WI38 (cell line): ENCODE measurements around the gene EMC9.

Experiments
- H3K4me3 ChIP-seq: 2 replicates; pipeline ENCODE4 v1.5.1; 2011; ENCODE audit warnings: low read depth, mild to moderate bottlenecking, control low read depth, low read length
- TF ChIP-seq, protein P1 (sequence below): IDR thresholded peaks from 2 replicates; pipeline ENCODE4 v1.5.1; 2012; ENCODE audit warnings: low read depth, mild to moderate bottlenecking, control low read depth, low read length

The EMC9 gene

DNA sequence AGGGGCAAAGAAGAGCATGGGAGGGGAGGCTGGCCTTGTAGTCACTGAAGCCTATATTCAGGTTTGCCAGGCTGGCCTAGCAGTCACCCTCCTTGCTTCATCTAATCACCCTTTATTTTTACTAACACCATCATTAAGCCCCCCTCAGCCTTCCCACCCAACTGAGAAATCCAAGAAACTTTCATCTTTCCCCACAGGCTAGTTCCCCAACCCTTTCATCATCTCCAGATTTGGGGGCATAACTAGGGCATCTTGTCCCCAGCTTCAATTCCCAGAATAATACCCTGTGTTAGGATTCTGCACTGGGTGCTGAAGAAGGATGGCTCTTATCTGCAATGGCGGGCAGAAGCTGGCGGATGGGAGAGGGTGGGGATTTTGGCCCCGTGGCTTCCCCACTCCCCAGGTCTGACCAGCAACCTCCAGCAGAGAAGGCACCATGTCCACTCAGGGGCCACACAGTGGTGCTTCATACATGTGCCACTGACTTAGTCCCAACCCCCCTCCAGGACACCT lies 40.4 kb downstream of the EMC9 start:
- TF ChIP-seq, protein P1, sequence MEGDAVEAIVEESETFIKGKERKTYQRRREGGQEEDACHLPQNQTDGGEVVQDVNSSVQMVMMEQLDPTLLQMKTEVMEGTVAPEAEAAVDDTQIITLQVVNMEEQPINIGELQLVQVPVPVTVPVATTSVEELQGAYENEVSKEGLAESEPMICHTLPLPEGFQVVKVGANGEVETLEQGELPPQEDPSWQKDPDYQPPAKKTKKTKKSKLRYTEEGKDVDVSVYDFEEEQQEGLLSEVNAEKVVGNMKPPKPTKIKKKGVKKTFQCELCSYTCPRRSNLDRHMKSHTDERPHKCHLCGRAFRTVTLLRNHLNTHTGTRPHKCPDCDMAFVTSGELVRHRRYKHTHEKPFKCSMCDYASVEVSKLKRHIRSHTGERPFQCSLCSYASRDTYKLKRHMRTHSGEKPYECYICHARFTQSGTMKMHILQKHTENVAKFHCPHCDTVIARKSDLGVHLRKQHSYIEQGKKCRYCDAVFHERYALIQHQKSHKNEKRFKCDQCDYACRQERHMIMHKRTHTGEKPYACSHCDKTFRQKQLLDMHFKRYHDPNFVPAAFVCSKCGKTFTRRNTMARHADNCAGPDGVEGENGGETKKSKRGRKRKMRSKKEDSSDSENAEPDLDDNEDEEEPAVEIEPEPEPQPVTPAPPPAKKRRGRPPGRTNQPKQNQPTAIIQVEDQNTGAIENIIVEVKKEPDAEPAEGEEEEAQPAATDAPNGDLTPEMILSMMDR, result no peak

DNA sequence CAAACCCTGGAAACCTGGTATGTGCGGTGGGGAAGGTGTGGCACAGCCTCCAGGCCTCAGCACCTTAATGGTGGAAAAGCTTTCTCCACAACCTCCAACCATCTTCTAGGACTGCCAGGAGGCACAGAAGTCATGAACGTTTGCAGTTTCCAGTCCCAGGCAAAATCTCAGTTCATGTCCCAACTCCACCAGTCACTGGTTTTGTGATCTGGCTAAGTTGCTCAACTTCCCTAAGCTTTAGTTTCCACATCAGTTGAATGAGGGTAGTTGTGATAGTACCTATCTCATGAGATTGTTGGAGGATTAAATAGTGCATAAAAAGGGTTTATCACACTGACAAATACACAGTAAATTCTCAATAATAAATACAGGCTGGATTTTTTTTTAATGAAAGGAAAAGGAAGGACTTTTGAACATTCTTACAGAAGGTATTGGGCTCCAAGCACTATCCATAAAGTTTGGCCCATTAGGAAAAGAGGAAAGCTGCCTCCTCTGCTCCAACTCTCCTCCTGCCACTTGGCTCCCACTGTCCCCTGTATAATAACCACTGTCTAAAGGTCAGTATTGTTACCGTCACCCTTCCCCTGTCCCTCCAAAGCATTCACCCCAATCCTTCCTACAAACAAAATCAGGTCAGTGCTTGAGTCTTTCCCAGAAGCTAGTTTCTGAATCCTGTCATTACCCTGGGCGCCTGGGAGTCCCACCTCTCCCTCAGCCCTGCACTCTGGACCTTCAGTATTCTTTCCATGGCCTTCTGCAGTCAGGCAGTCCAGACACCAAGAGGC lies 41.0 kb downstream of the EMC9 start:
- TF ChIP-seq, protein P1, result no peak
- no peak overlapping the region for H3K4me3 ChIP-seq

More for the DNA sequence above, 40.4 kb downstream of the EMC9 start:
- no peak overlapping the region for H3K4me3 ChIP-seq

DNA sequence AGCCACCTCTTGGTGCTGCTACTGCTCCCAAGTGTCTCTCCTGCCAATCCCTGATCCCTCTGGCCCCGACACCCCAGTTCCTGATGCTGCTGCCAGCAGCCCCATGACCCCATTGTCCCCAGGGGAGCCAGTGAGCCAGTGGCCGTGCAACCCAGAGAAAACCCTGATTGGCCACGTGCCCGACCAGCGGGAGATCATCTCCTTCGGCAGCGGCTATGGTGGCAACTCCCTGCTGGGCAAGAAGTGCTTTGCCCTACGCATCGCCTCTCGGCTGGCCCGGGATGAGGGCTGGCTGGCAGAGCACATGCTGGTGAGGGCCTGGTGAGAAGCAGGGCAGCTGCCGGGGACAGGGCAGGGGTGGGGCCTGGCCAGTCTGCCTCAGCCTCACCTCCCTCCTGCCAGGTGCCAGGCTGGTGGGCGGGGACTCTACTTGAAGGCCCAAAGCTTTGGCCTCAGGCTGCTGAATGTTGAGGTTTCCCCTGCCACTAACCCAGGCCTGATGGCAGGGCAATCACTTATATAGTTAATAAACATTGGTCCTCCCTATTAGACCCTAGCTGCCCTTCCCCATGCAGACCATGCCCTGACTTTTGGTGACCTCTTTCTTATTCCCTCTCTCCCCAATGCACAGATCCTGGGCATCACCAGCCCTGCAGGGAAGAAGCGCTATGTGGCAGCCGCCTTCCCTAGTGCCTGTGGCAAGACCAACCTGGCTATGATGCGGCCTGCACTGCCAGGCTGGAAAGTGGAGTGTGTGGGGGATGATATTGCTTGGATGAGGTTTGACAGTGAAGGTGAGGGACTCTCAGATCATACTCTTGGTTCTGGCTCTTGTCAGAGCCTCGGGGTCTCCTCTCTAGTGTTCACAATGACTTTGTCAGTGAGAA lies 42.2 kb downstream of the EMC9 start:
- no peak overlapping the region for H3K4me3 ChIP-seq
- TF ChIP-seq, protein P1, result no peak

DNA sequence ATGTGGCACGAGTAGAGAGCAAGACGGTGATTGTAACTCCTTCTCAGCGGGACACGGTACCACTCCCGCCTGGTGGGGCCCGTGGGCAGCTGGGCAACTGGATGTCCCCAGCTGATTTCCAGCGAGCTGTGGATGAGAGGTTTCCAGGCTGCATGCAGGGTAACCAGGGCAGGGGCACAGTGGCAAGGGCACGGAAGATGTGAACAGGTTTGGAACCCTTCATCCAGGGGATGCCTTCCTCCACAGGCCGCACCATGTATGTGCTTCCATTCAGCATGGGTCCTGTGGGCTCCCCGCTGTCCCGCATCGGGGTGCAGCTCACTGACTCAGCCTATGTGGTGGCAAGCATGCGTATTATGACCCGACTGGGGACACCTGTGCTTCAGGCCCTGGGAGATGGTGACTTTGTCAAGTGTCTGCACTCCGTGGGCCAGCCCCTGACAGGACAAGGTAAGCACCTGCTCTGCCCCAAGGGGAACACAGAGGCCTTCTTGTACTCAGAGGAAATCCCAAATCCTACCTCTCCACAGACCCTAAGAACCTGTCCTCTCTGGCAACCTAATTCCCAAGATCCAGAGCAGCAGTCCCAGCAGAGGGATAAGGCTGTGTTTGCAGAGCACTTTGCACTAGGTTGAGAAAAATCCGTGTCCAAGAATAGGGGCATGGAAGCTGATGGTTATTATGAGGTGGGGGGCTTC lies 43.0 kb downstream of the EMC9 start:
- no peak overlapping the region for H3K4me3 ChIP-seq
- TF ChIP-seq, protein P1, result no peak

DNA sequence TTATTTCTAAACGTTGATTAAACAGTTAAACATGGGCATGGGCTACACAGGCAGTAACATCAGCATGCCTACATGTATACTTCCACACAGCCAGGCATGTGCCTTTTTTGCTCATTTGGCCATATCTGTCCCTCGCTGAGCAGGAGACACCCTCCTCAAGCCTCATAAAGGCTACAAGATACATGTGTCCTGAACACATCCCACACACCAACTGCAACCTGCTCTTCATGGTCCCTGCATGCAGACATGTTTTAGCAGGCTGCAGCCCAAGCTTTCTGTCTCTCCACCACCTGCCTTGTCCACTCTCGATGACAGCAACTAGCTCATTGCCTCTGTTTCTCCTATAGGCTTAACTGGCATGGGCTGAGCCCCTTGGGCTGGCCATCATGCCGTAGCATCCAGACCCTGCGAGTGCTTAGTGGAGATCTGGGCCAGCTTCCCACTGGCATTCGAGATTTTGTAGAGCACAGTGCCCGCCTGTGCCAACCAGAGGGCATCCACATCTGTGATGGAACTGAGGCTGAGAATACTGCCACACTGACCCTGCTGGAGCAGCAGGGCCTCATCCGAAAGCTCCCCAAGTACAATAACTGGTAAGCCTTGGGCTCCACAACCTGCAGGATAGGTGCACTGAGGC lies 44.7 kb downstream of the EMC9 start:
- H3K4me3 ChIP-seq, result no peak overlapping the region
- TF ChIP-seq, protein P1, result no peak

DNA sequence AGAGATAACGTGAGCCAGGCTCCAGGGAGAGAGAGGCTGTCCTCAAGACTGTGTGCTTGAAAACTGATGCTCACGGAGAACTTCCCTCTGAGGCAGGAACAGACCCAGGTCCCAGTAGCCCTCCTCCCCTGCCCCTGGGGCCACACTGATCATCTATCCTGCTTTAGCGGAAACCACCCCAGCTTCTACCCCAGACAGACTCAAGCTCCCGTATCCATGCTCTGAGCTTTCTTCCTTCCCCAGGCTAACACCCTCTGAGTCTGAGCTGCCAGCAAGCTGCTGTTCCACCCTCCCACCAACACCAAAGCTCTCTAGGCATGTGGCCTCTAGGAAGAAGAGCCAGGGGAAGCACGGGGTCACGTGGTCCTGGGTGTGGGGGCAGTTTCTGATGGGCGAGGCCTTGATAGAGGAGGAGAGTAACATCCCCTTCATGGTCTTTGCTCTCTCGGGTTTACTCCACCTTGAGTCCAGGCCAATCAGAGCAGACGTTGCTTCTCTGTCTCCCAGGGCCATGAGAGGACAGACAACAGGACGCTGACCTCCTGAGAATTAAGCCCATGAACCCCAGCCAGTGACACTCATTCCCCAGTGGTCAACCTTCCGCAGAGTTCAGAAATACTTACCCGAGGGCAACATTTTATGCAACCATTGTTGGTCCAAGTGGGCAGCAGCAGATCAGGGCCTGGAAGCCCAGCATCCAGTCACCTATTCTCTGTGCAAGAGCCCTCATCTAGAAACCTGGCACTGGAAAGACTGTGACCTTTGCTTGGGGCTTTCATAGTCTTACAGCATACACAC lies 45.9 kb downstream of the EMC9 start:
- TF ChIP-seq, protein P1, result no peak
- peak overlapping the region; percentile 74 for H3K4me3 ChIP-seq
